ENCODE measurements around the gene CDC73.
"Not testable (repeated sequence)": the region's sequence is repeated elsewhere in the genome, so short reads cannot be mapped to it uniquely, and the experiment has no call there.

GRCh38 chr1:193231146-193231545 is 109.3 kb downstream of the CDC73 start:
- TF ChIP-seq, protein P1, sequence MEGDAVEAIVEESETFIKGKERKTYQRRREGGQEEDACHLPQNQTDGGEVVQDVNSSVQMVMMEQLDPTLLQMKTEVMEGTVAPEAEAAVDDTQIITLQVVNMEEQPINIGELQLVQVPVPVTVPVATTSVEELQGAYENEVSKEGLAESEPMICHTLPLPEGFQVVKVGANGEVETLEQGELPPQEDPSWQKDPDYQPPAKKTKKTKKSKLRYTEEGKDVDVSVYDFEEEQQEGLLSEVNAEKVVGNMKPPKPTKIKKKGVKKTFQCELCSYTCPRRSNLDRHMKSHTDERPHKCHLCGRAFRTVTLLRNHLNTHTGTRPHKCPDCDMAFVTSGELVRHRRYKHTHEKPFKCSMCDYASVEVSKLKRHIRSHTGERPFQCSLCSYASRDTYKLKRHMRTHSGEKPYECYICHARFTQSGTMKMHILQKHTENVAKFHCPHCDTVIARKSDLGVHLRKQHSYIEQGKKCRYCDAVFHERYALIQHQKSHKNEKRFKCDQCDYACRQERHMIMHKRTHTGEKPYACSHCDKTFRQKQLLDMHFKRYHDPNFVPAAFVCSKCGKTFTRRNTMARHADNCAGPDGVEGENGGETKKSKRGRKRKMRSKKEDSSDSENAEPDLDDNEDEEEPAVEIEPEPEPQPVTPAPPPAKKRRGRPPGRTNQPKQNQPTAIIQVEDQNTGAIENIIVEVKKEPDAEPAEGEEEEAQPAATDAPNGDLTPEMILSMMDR (IDR thresholded peaks at IDR 0.05 in 2 of 3, conservative IDR thresholded peaks at IDR 0.05 in 1 of 3; ENCODE audit: insufficient read depth in 2 of 3, low read depth in 1 of 3, low read length in 3 of 3) = not testable (repeated sequence)
- not testable (repeated sequence) for TF ChIP-seq JUNB (CRISPR knock-in tag; conservative IDR thresholded peaks at IDR 0.05); JUND (IDR thresholded peaks at IDR 0.05; ENCODE audit: borderline replicate concordance, low read depth, low read length); JUND (tag; IDR thresholded peaks at IDR 0.05; ENCODE audit: borderline replicate concordance, low read depth, low read length); CHD2 (IDR thresholded peaks at IDR 0.05; ENCODE audit: low read depth, low read length); CUX1 (CRISPR knock-in tag; IDR thresholded peaks at IDR 0.05); MYC (IDR thresholded peaks at IDR 0.05; ENCODE audit: low read depth, low read length); MYC (CRISPR knock-in tag; IDR thresholded peaks at IDR 0.05; ENCODE audit: borderline replicate concordance, low read depth)
